22Rv1 (cell line): ENCODE results near the gene ORMDL3.

Experiments
- ZFX ChIP-seq: fragments of 450-650 bp; IDR thresholded peaks from 2 replicates; pipeline ENCODE4 v1.6.1; 2017; ENCODE audit warnings: antibody characterized with exemption, borderline replicate concordance
- TF ChIP-seq, protein P1 (sequence below): fragments of 450-650 bp; IDR thresholded peaks from 2 replicates; pipeline ENCODE4 v1.5.1; 2017; ENCODE audit warnings: mild to moderate bottlenecking

DNA sequence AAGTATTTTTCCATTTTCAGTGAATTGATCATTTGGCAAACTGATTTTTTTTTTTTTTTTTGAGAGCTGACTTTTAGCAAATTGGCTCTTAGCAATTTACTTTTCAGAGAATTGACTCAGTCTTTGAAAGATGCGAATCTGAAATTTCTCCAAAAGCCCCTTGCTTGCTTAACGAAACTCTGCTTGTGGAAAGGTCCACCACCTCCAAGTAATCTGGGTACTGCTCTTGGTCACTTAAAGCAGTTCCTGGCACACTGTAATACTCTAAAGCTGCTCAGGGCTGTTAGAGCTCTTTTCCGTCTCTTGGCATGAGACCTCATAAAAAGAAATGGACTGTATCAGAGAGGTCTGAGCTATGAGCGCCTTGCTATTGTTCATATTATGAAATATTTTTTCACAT, 11.8 kb downstream of the ORMDL3 start:
- TF ChIP-seq, protein P1, sequence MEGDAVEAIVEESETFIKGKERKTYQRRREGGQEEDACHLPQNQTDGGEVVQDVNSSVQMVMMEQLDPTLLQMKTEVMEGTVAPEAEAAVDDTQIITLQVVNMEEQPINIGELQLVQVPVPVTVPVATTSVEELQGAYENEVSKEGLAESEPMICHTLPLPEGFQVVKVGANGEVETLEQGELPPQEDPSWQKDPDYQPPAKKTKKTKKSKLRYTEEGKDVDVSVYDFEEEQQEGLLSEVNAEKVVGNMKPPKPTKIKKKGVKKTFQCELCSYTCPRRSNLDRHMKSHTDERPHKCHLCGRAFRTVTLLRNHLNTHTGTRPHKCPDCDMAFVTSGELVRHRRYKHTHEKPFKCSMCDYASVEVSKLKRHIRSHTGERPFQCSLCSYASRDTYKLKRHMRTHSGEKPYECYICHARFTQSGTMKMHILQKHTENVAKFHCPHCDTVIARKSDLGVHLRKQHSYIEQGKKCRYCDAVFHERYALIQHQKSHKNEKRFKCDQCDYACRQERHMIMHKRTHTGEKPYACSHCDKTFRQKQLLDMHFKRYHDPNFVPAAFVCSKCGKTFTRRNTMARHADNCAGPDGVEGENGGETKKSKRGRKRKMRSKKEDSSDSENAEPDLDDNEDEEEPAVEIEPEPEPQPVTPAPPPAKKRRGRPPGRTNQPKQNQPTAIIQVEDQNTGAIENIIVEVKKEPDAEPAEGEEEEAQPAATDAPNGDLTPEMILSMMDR, result no peak
- no peak for TF ChIP-seq ZFX
